GM21526 (cell line): Measurements from ENCODE around the gene ARHGEF16.

Experiments
- ATAC-seq: cut with Tn5 transposase; IDR thresholded peaks from one replicate; pipeline ENCODE4 v1.9.1; 2021; ENCODE audit warnings: moderate library complexity; ENCODE audit not compliant: unreplicated experiment, low FRiP score

The ARHGEF16 gene

GRCh38 chr1:3455670-3456448 is 1.4 kb downstream of the ARHGEF16 start:
- ATAC-seq = no peak

- ATAC-seq = no peak
Observed at GRCh38 chr1:3456449-3456963, 2.0 kb downstream of the ARHGEF16 start.

GRCh38 chr1:3456964-3457909 is 2.8 kb downstream of the ARHGEF16 start:
- ATAC-seq = no peak

DNA sequence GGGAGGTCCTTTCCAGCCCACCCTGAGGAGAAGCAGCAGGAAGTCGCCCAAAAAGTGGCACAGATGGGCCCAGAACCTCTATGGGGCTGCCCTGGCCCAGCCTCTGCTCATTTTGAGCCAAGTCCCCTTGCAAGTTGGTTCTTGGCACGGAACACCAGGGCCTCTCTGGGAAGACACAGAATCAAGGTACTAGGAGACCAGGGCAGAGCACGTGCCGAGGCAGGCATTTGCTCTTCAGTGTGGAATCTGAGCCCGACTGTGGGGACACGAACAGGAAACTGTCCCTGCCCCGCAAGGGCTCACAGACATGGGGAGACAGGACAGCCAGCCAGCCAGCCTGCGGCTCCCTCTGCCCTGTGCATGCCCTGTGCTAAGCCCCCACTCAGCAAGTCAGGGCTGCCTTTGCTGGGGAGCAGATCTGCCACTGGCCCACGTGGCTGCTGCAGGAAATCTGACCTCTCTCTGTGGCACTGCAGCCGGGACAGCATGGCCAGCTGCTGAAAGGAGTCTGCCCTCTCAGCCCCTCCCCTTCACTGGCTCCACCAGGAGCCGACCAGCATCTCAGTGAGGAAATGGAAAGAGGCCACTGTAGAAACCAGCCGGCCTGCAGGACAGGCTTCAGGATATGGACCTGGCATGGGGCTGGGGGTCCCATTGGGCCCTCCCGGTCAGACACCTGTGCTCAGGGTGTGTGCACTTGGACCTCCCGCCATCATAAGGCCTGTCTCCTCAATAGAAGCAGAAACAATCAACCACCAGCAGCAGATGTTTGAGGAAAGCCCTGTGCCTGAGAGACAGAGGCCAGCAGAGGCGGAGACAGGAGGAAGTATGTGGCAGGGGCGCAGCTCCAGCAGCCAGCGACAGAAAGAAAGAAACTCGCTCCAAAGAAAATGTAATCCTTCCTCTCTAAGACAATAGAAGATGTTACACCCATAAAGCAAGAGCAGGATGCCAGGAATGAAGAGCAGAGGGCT is 3.7 kb downstream of the ARHGEF16 start:
- no peak for ATAC-seq

- no peak for ATAC-seq
Observed at GRCh38 chr1:3459051-3459908, 4.8 kb downstream of the ARHGEF16 start.

GRCh38 chr1:3459940-3460671 is 5.6 kb downstream of the ARHGEF16 start:
- no peak for ATAC-seq

DNA sequence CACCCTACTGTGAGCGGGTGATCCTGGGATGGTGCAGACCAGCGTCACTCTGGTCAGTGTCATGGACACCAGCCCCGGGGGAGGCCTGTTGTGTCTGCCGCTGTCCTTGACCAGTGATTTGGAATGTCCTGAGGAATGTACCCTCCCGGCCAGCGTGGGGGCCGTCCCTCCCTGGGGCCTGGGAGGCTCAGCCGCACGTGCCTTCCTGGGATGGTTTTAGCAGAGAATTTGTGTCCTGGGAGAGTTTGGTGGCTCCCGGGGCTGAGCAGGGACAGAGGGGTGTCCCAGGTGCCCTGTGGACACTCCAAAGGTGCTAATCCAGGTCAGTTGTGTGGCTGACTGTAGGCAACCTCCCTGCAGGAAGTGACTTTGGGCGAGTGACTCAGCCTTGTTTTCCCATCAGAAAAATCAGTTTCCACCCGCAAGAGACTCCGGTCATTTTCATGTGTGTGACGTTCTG is 6.2 kb downstream of the ARHGEF16 start:
- no peak for ATAC-seq

DNA sequence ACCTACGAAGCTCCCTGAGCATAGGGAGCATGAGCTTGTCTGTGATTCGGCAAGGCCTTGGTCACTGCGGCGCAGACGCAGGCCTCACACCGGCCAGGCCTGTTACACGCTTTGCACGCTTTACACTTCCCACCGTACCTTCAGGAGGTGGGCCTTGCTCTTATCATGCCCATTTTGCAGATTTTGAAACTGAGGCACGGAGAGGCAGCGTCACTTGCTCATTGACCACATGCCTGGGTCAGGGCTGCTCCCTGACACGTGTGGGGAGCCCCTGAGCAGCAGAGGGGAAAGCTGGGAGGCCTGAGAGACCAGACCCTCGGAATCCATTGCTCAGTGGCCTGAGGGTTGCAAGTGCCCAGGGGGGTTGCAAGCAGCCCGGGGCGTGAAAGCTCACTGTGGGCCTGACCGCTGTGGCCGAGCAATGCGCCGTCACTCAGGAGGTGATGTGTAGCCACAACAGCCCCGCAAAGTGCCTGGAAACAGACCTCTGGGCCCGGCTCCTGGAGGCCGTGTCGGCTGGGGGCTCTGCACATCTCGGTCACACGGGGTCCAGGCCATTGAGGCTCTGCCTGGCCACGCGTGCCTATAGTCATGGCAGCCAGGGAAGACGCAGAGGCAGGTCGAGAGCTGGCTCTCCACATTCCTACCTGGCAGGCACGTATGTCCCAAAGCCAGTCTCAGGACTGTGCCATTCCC is 6.9 kb downstream of the ARHGEF16 start:
- no peak for ATAC-seq

- no peak for ATAC-seq
Observed at GRCh38 chr1:3461934-3462275, 7.4 kb downstream of the ARHGEF16 start.

GRCh38 chr1:3462356-3463012 is 8.0 kb downstream of the ARHGEF16 start:
- no peak for ATAC-seq

- ATAC-seq = no peak
Observed at GRCh38 chr1:3463013-3463385, 8.5 kb downstream of the ARHGEF16 start.

GRCh38 chr1:3463408-3463863 is 9.0 kb downstream of the ARHGEF16 start:
- no peak for ATAC-seq

DNA sequence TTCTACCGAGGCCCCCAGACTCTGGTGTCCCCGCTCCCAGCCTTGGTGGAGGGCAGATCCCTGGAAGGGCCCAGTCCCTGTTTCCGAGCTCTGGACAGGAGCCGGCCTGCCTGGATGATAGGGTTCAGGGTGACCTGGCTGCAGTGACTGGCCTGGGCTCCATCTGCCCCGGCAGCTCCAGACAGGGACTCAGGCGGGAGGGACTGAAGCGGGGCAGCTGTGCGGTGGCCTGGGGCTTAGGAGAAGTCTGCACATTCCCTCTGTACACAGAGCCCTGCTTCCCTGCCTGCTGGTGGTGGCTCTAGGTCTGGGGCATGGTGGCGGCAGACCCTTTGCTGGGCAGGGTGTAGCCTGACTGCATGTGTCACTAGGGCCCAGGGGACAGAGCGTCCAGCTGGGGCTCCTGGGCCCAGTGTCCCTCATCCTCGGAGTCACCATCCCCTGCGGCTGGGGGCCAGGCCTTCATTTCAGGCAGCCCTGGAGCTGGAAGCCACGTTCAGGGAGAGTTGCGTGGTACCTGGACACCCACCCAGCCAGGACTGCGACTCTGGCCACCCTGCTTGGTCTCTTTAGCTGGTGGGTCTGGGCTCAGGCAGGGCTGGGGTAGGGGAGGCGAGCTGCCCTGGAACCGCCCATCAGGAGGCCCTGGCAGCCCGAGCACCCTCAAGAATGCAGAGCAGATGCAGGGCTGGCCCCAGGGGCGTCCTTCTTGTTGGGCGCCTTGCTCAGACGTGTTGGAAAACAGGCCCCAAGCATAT is 9.6 kb downstream of the ARHGEF16 start:
- no peak for ATAC-seq

GRCh38 chr1:3464649-3465025 is 10.2 kb downstream of the ARHGEF16 start:
- ATAC-seq = no peak

GRCh38 chr1:3465091-3465934 is 10.8 kb downstream of the ARHGEF16 start:
- no peak for ATAC-seq

GRCh38 chr1:3465935-3466321 is 11.5 kb downstream of the ARHGEF16 start:
- ATAC-seq = no peak
